ENCODE data around the gene NOLC1. TPM values are rescaled to one million over a fixed set of nuclear protein-coding genes. Genes with fewer than 3 reads are reported as not detected.

The NOLC1 gene
- total and polyA plus RNA-seq, 2 of the 13 experiments (the other 11 are each of a cell fraction or from before 2014, with no cell fraction given) = 50.6 to 81.0 TPM

- TF ChIP-seq PRMT3 (CRISPR knock-in tag; IDR thresholded peaks at IDR 0.05; ENCODE audit: borderline replicate concordance, low read depth) = peak; percentile 90; the same call in 1 of the 2 replicates
- no peak for TF ChIP-seq ZNF260 (CRISPR knock-in tag; IDR thresholded peaks at IDR 0.05; ENCODE audit: borderline replicate concordance, low read depth)
- peak; percentile 81; the same call in 1 of the 2 replicates for TF ChIP-seq ZNF552 (CRISPR knock-in tag; IDR thresholded peaks at IDR 0.05; ENCODE audit: borderline replicate concordance)
- TF ChIP-seq ATAD3A (CRISPR knock-in tag; IDR thresholded peaks at IDR 0.05) = no peak
- peak; percentile 60 for TF ChIP-seq KDM3A (CRISPR knock-in tag; IDR thresholded peaks at IDR 0.05; ENCODE audit: low read depth)
- no peak; the same call in 1 of the 2 replicates for TF ChIP-seq ZNF326 (CRISPR knock-in tag; IDR thresholded peaks at IDR 0.05; ENCODE audit: borderline replicate concordance)
- peak; percentile 86; the same call in 1 of the 2 replicates for TF ChIP-seq MIER3 (CRISPR knock-in tag; IDR thresholded peaks at IDR 0.05; ENCODE audit: borderline replicate concordance)
- 0 out of 2 replicates have a peak, but pooled peaks have one; percentile 41 for TF ChIP-seq ZNF777 (CRISPR knock-in tag; IDR thresholded peaks at IDR 0.05)
- TF ChIP-seq KDM1A (CRISPR knock-in tag; IDR thresholded peaks at IDR 0.05) = no peak
- peak; percentile 85 for TF ChIP-seq BORCS8-MEF2B (CRISPR knock-in tag; IDR thresholded peaks at IDR 0.05)
- no peak for TF ChIP-seq ZNF773 (CRISPR knock-in tag; IDR thresholded peaks at IDR 0.05; ENCODE audit: borderline replicate concordance)
- TF ChIP-seq ELF1 (CRISPR knock-in tag; IDR thresholded peaks at IDR 0.05) = peak; percentile 90
- TF ChIP-seq CHCHD3 (CRISPR knock-in tag; IDR thresholded peaks at IDR 0.05) = no peak
- TF ChIP-seq NFRKB (IDR thresholded peaks at IDR 0.05) = no peak; the same call in 1 of the 2 replicates
- TF ChIP-seq PBX3 (CRISPR knock-in tag; IDR thresholded peaks at IDR 0.05; ENCODE audit: borderline replicate concordance) = no peak
- TF ChIP-seq ZNF138 (CRISPR knock-in tag; IDR thresholded peaks at IDR 0.05; ENCODE audit: low read depth) = no peak; the same call in 1 of the 2 replicates
- TF ChIP-seq SAFB2 (CRISPR knock-in tag; IDR thresholded peaks at IDR 0.05; ENCODE audit: borderline replicate concordance, low read depth) = peak; percentile 92; the same call in 1 of the 2 replicates
- no peak for TF ChIP-seq KAT2B (IDR thresholded peaks at IDR 0.05; ENCODE audit: borderline replicate concordance, low read depth, low read length)
- 0 out of 2 replicates have a peak, but pooled peaks have one; percentile 62 for TF ChIP-seq ZSCAN30 (CRISPR knock-in tag; IDR thresholded peaks at IDR 0.05)
- no peak for TF ChIP-seq DMTF1 (CRISPR knock-in tag; IDR thresholded peaks at IDR 0.05)
- 0 out of 2 replicates have a peak, but pooled peaks have one; percentile 22 for TF ChIP-seq MTF2 (CRISPR knock-in tag; IDR thresholded peaks at IDR 0.05; ENCODE audit: borderline replicate concordance)
- TF ChIP-seq GMEB2 (CRISPR knock-in tag; IDR thresholded peaks at IDR 0.05; ENCODE audit: low read depth) = peak; percentile 75
- no peak; the same call in 1 of the 2 replicates for TF ChIP-seq NR0B2 (CRISPR knock-in tag; IDR thresholded peaks at IDR 0.05)
- TF ChIP-seq SP2 (CRISPR knock-in tag; IDR thresholded peaks at IDR 0.05) = peak; percentile 82
- TF ChIP-seq SRF (IDR thresholded peaks at IDR 0.05; ENCODE audit: low read depth, low read length) = peak; percentile 45; the same call in 1 of the 2 replicates
These were observed at the start of gene NOLC1 (continued) for GRCh38 chr10:102151774-102152544.

Measured in HepG2 (cell line).